Activated CD8-positive, alpha-beta memory T cell treated with anti-CD3 and anti-CD28 coated beads for 1 hour (primary cell): Measurements from ENCODE around the gene ZFHX3.

Experiments used
- DNase-seq, 2 donors: peaks; one replicate each; pipeline ENCODE4 v3.0.0-alpha.2; 2020; ENCODE audit warnings: low read depth in 1 of 2; ENCODE audit errors: extremely low read depth in 1 of 2

ZFHX3 gene

GRCh38 chr16:72957303-72958277 lies 90.3 kb downstream of the ZFHX3 start:
- DNase-seq, result no peak

DNA sequence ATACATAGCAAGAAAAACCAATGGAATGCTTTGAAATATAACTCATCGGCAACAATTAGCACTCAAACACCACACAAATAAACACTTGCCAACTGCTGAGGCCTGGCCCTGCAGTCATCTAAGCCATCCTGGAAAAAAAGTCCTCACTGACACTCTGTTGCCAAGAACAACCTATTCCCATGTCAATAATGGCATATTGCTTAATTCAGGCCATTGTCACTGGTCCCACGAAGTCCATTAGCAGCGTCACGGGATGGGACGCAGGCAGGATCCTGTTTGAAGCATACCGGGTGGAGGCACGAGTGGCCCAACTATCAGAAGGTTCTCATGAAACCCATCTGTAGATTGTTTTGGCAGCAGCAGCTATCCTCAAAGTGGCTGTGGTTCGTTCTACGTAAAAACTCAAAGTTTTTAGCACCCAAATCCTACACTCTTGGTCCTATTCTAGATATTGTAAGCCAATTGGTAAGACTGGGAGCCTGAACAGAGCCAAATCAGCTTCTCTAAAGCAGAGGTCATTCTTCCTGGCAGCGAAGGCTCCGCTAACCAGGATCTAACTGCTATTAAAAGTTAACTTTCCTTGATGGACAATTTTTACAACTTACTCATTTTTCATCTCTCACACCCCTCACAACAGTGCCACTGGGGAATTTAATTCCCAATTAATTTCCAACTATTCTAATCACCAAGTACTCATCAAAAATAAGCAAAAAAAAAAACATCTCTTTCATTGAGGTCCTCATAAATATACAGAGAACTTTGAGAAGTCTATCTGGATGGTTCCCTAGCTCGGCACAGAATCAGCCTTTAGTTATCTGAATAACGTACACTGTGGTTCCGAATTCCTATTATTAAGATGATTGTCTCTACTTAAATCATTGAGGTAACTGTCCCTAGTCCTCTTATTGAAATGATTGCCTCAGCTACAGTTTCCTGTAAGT lies 91.5 kb downstream of the ZFHX3 start:
- DNase-seq, result no peak

- no peak for DNase-seq
These were observed 95.1 kb downstream of the ZFHX3 start for GRCh38 chr16:72952811-72953271.

- no peak for DNase-seq
These were observed 95.5 kb downstream of the ZFHX3 start for GRCh38 chr16:72952404-72952803.

- no peak for DNase-seq
These were observed 96.0 kb downstream of the ZFHX3 start for GRCh38 chr16:72951916-72952315.

DNA sequence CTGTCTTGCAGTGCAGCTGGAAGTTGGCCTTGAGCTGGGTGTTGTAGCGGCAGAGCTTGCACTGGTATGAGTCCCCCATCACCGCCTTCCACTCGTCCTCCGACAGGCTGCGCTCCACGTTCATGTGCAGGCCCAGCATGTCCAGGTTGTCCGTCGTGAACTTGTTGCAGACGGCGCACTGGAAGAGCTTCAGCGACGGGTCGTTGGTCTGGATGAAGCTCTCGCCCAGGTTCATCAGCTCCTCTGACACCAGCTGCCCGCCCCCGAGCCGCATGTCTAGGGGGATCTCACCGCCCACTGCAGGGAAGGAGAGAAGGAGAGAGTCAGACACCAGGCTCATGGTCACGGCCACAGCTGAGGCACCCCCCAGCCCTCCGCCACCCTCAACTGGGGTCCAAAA lies 97.3 kb downstream of the ZFHX3 start:
- no peak for DNase-seq

GRCh38 chr16:72948238-72948829 lies 99.6 kb downstream of the ZFHX3 start:
- DNase-seq, result no peak

- no peak for DNase-seq
These were observed 100.3 kb downstream of the ZFHX3 start for GRCh38 chr16:72947379-72948237.

- no peak for DNase-seq
These were observed 101.3 kb downstream of the ZFHX3 start for GRCh38 chr16:72946474-72947194.

GRCh38 chr16:72946063-72946462 lies 101.9 kb downstream of the ZFHX3 start:
- DNase-seq, result no peak

DNA sequence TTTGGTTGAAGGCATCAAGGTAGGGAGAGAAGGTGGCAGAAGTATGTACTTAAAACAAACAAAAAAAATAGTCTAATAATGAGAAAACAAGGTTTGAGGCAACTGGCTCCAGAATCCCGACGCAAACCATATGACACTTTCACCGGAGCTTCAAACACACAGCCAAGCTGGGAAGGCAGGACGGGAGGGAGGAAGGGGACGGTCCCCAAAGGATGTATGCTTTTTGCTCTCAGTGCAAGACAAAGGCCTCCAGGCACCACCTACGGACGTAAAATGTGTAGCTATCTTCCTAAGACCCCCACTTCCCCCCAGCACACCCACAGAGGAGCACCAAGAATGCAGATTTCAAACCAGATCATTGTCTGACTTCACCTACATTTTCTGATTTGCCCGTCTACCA lies 102.3 kb downstream of the ZFHX3 start:
- DNase-seq, result no peak

DNA sequence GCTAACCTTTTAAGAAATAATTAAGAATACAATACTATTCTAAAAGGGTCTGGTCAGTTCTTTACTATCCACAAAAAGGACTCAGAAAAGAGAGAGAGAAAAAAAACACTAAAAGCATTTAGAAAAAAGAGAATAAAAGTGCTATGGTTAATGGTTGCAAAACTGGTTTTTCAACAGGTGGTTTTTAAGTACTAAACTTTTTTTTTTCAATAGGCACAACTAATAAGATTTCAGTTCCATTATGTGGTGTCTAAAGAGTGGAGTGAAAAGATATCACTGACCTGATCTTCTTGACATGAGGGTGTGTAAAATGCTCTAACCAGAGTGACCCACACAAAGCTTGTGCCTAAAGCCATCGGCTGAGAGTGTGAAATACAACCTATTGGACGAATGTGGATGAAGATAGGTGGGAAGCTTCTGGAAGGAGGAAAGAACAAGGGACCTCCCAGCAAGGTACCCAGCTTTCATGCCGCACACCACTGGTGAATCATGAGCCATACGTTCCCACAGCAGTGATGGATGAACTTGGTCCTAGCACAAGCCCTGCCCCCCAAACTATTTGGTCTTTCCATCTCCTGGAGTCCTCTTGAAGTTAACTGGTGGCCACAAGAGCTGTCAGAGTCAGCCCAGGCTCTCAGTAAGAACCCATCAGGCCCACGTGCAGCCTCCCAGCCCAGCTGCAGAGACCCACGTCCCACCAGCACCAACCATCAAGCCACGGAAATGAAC lies 103.0 kb downstream of the ZFHX3 start:
- DNase-seq, result no peak

DNA sequence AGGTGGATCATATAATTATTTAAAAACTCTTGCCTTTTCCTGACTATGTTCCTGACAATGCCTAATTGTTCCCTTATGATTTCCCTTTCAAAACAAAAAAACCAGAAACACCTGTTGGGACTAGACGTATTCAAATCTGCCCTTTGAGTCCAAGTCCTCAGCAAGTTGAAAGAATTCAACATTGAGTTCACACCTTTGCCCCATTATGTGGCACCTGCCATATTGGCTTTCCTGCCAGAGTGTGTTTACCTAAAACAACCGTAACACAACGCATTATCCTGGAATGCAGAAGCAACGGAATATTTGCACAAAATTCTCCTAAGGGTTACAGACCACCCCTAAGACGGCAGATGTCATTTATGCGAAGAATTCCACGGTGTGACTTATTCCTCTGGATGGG lies 105.9 kb downstream of the ZFHX3 start:
- DNase-seq, result no peak

- no peak for DNase-seq
These were observed 107.0 kb downstream of the ZFHX3 start for GRCh38 chr16:72940886-72941285.

- no peak for DNase-seq
These were observed 108.7 kb downstream of the ZFHX3 start for GRCh38 chr16:72939247-72939646.

DNA sequence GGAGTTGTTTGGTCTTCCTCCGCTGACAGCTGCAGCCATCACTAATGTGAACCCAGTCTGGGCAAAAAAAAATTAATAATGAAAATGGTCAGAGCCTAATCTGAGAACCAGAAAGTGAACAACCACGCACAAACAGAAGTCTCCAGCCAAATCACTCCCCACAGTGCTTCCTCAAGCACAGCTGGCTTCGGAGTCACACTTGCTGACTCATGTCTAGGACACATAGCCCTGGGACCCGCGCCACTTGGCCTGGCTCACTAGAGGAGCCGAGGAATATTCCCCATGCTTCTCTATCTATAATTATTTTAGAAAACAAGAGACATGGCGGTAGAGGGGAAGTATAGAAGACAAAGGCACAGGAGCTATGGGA lies 109.1 kb downstream of the ZFHX3 start:
- no peak for DNase-seq

GRCh38 chr16:72937916-72938794 lies 109.8 kb downstream of the ZFHX3 start:
- DNase-seq, result no peak

GRCh38 chr16:72937360-72937759 lies 110.6 kb downstream of the ZFHX3 start:
- no peak for DNase-seq
